ENCODE data around the gene AQP10.
"Not testable (repeated sequence)": the region's sequence is repeated elsewhere in the genome, so short reads cannot be mapped to it uniquely, and the experiment has no call there.

Gene AQP10

DNA sequence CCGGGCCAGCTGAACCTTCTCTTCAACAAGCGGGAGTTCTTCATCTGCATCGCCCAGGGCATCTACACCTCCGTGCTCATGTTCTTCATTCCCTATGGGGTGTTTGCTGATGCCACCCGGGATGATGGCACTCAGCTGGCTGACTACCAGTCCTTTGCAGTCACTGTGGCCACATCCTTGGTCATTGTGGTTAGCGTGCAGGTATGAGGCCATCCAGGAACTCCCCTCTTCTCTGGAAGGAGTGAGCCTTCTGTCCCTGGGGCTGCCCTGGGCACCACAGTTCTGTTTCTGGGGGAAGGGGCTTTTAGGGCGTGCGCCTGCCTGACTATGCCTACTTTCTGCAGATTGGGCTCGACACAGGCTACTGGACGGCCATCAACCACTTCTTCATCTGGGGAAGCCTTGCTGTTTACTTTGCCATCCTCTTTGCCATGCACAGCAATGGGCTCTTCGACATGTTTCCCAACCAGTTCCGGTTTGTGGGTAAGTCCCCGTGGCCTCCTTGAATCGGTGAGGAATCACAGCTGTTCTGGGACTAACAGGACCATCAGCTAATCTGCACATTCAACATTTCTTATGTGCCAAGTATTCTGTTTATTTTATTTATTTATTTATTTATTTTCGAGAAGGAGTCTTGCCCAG, 25.5 kb downstream of the AQP10 start:
- DNase-seq, result peak; percentile 60 to 68 (median 67)

DNA sequence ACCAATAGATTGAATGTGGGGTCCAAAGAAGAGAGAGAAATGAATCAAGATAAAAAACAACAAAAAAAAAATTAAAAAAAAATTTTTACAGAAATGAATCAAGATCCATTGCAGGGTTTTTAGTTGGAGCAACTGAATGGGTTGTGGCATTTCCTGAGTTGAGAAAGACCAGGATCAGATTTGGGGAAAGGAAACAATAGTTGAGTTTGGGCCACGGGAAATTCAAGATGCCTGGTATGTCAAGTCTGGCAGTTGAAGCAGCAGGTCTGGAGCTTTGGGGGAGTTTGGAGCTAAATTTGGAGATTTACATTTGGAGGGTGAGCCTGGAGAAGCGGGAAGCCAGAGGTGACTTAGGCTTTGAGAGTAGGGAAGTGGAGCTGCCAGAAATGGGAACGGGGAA, 27.1 kb downstream of the AQP10 start:
- peak; percentile 30 to 48 (median 35) for DNase-seq

DNA sequence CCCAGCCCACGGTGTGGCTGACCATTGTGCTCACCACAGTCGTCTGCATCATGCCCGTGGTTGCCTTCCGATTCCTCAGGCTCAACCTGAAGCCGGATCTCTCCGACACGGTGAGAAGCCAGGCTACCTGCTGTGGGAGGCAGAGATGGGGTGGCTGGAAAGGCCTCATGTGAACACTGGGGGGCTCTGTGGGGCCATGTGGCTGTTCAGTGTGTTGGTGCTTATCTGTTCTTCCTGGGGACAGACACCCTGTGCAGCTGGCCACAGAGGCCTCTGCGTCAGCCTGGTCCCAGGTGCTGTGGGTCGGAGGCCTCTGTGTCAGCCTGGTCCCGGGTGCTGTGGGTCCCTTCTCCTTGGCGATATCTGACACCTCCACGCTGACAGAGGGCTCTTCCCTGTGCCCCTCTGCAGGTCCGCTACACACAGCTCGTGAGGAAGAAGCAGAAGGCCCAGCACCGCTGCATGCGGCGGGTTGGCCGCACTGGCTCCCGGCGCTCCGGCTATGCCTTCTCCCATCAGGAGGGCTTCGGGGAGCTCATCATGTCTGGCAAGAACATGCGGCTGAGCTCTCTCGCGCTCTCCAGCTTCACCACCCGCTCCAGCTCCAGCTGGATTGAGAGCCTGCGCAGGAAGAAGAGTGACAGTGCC, 27.7 kb downstream of the AQP10 start:
- no peak for DNase-seq

DNA sequence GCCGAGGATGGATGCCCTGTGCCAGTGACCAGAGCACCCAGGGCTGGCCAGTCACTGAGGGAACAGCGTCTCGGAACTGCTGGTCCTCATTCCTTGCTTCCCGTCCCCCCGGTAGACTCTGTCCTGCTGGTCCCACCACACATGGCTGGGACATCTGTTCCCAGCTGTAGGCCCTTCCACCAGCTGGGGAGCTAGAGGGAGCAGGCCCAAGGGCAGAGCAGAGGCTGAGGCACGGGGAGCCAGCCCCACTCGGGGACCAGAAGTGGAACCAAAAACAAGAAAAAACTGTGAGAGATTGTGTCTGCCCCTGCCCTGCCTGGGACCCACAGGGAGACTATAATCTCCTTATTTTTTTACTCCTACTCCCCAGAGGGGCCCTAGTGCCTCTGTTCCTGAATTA, 28.2 kb downstream of the AQP10 start:
- DNase-seq, result no peak

DNA sequence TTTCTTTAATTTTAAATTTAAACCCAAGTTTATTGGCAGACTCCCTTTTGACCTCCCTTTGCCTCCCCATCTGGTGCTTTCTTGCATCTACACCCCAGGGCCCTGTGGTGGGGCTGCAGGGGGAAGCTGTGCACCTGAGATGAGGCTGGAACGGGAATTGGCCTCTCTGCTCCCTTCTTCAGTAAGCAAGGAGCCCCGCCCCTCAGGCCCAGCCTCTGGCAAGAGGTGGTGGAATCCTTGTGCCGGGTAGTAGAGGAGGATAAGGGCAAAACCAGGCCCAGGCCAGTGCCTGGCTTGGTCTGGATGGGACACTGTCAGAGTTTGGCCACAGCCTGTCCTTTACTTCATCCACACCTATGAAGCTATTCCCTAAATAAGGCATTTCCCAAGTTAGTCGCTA, 29.5 kb downstream of the AQP10 start:
- DNase-seq, result no peak

DNA sequence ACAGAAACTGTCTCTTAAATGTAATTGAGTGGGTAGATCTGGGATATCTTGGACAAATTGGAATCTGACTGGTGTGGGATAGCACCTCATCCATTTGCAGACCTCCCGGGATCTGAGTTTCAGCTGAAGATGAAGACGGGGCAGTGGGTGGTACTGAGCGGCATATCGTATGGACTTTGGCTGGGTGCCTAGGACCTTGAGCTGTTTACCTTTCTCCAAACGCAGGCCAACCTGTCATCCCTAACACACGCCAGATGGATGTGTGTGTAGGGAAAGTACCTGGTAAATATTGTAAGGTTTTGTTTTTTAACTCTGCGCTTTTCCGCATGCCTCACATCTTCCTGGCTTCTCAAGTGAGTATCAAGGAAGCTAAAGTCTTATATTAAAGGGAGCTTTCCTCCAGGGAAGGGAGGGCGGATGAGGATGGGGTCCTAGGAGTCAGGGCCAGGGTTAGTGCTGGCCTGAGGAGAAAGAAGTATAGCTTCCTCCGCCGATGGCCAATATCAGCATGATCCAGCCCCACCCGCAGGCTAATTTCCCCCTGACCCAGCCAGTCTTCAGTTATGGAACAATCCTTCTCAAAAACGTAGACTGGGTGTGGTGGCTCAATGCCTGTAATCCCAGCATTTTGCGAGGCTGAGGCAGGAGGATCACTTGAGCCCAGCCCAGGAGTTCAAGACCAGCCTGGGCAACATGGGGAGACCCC, 30.6 kb downstream of the AQP10 start:
- DNase-seq, result no peak

DNA sequence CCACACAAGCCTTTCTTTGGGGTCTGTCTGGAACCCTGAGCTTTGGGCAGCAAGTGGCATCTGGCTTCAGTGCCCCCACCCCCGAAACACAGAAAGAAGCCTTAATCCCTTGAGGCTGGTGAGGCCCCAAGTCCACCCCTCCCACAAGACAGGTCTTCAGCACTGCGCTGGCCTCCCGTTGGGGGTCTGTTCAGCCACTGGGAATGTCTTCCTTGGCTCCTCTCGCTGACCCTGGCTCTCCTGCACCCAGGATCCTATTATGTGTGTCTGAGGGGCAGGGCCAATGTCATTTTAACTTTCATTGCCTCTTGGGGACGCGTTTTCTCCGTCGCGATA, 31.3 kb downstream of the AQP10 start:
- no peak for DNase-seq

DNA sequence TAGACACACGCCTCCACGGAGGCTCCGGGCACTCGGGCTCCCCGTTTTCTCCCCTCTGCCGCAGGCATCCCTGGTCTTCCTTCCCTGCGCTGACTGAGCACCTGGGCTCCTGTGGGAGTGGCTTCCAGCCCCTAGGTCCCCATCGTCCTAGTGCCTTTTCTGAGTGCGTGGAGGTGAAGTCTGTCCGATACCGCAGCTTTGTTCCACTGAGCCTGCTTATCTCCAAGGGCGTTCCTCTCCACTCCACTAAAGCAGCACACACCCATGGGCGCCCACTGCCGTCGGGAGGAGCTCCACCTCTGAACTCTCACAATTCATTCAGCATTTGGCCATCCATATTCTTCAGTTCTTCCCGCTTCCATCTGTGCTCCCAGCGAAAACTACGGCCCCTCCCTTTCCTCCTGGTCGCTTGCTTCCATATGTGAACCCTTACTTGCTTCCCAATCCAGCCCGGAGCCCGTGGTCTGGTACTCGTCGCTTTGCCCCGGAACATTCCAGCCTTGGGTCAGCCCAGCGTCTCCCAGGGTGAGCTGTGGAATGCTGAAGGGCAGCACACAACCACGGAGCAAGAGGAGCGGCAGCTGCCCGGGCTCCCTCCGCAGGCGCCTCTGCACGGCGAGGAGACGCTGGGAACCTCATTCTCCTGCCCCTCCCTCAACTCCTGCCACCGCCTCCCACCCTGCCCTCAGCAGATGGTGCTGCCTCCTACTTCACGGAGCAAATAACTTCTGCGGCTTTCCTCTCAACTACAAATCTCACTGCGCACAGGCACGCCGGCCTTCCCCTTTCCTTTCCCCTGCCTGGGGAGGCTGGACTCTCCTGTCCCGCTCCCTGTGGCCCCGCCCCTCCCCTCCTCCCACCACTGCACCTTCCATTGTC, 31.9 kb downstream of the AQP10 start:
- peak; percentile 74 to 84 (median 80) for DNase-seq

DNA sequence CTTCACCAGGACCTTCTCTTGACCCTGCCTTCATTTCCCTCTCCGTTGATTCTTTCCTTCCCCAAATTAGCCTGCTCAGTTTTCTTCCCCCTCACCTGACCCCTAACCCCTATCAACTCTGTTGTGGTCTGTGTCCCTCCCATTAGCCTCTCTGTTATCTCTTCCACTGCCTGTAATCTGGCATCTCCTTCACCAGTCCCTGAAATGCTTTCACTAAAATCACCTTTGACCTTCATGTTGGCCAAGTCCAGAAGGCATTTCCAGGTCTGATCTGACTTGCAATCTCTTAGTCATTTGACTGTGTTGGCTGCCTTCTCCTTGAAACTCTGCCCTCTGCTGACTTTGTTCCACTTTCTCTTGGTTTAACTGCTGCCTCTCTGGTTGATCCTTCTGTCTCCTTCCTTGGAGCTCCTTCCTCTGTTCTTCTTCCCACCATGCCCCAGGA, 32.6 kb downstream of the AQP10 start:
- peak; percentile 77 to 87 (median 84) for DNase-seq

DNA sequence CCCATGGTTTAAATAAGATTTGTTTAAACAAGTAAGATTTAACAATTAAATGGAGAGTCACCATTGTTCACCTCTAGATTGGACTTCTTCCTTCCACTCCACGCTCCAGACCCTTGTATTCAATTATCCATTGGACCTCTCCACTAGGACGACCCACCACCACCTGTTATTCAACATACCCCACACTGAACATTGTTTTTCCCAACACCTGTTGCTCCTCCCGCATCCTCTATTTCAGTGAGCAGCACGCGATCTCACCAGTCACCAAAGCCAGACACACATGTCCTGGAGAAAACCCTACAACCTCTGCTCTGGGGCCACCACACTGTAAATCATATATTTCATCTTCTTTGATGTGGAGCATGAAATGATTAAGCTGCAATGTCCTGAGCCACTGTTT, 33.1 kb downstream of the AQP10 start:
- DNase-seq, result no peak

DNA sequence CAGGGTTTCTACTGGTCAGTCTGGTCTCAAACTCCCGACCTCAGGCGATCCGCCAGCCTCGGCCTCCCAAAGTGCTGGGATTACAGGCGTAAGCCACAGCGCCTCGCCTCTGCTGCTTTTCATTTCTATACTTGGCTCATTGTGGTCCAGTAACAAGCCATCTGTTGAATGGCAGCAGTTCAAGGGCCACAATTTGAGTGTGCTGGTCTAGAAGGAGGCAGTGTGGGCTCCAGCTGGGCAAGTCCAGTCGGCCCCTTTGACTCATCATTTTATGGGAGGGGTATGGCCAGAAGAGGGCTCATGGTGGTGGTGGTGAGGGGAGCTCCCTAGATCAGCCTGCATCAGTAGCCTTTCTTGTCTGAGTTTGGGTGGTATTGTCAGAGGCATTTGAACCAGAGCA, 37.6 kb downstream of the AQP10 start:
- DNase-seq, result no peak

DNA sequence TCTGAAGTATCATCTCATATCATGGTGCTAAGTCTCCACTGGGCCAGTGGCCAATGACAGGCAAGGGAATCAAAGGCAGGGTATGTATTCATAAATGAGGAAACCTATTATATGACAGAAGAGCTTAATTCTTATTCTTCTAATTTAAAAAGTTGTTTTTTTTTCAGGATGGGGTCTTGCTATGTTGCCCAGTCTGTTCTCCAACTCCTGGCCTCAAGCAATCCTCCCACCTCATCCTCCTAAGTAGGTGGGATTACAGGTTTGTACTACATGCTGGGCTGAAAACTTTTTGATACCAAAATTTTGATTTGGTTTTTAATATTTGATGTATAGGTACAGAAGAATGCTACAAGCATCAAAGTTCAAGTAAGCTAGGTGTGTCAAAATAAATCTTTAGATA, 39.4 kb downstream of the AQP10 start:
- no peak for DNase-seq

DNA sequence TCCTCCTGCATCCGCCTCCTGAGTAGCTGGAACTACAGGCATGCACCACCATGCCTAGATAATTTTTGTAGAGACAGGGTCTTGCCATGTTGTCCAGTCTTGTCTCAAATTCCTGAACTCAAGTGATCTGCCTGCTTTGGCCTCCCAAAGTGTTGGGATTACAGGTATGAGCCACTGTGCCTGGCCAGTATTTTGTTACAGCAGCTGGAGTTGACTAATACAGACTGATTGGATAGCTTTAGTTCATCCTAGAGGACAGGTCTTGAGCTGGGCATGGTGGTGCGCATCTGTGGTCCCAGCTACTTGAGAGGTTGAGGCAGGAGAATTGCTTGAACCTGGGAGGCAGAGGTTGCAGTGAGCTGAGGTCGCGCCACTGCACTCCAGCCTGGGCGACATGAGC, 40.0 kb downstream of the AQP10 start:
- DNase-seq, result not testable (repeated sequence)

DNA sequence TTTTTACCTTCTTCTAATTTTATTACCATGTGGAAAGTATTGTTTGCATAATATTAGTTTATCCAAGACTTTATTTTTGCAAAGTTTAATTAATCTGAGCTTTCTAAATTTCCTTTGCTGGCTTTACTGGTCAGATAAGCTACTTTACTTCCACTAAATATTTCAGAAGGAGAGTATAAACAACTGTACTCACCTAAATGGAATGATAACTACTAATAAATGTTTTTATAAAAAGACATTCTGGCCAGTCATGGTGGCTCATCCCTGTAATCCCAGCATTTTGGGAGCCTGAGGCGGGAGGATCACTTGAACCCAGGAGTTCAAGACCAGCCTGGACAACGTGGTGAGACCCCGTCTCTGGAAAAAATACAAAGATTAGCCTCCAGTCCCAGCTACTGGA, 40.5 kb downstream of the AQP10 start:
- no peak for DNase-seq

DNA sequence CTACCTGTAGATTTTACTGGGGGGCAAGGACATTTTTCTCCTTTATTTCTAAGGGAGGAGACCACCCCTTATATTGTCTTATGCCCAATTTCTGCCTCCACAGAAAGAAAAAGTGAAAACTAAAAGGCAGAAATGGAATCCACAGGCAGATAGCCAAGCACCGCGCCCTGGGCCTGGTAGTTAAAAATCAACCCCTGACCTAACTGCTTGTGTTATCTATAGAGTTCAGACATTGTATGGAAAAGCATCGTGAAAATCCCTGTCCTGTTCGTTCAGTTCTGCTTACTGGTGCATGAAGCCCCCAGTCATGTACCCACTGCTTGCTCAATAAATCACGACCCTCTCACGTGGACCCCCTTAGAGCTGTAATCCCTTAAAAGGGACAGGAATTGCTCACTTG, 50.5 kb downstream of the AQP10 start:
- no peak for DNase-seq

DNA sequence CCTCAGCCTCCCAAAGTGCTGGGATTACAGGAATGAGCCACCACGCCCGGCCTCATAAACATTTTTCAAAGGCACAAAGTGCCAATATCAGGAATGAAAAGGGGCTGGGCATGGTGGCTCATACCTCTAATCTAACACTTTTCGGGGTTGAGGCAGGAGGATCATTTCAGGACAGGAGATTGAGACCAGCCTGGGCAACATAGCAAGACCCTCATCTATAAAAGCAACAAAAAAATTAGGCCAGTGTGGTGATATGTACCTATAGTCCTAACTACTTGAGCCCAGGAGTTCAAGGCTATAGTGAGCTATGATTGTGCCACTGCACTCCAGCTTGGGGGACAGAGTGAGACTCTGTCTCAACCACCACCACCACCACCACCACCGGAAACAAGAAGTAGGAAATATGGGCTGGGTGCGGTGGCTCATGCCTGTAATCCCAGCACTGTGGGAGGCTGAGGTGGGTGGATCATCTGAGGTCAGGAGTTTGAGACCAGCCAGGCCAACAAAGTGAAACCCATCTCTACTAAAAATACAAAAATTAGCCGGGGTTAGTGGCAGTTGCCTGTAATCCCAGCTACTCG, 53.0 kb downstream of the AQP10 start:
- peak; percentile 42 to 47 (median 46) for DNase-seq
